LNCAP (cell line): ENCODE results near the gene MAN2A1.

Experiments
- TF ChIP-seq, protein P1 (sequence below): fragments of 450-650 bp; IDR thresholded peaks from 2 replicates; pipeline ENCODE4 v1.5.1; 2017; ENCODE audit warnings: mild to moderate bottlenecking

MAN2A1 gene

GRCh38 chr5:109668668-109669422 is 20.9 kb upstream of the MAN2A1 start:
- TF ChIP-seq, protein P1, sequence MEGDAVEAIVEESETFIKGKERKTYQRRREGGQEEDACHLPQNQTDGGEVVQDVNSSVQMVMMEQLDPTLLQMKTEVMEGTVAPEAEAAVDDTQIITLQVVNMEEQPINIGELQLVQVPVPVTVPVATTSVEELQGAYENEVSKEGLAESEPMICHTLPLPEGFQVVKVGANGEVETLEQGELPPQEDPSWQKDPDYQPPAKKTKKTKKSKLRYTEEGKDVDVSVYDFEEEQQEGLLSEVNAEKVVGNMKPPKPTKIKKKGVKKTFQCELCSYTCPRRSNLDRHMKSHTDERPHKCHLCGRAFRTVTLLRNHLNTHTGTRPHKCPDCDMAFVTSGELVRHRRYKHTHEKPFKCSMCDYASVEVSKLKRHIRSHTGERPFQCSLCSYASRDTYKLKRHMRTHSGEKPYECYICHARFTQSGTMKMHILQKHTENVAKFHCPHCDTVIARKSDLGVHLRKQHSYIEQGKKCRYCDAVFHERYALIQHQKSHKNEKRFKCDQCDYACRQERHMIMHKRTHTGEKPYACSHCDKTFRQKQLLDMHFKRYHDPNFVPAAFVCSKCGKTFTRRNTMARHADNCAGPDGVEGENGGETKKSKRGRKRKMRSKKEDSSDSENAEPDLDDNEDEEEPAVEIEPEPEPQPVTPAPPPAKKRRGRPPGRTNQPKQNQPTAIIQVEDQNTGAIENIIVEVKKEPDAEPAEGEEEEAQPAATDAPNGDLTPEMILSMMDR: no peak

DNA sequence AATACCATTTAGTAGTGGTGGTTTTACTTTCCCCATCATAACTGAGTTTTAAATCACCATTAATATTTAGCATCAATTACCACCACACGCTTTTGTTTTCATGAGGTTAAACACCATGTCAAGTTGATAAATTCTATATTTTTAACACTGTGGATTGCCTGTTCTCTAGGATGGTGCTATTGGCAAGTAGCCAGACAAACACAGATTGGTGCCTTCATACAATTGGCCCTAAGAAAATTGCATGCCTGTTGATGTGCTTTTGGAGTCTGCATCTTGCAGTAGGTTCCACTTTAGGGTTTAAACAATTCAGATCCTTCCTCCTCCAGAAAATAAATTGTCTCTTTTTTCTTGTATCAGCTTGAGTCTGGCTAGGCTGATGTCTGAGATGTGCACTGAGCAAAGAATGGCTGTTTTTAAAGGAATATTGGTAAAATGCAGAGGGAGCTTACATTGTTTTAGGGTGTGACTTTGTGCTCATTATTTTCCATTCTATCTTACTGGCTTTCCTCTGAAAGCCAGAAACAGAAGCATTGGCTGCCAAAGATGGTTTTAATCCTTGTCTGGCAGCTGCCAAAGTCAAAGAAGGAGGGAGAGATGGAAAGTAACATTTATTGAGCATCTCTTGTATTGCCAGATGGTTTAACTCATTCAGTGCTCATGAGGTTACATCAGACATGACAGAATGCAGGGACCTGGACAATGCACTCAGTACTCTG is 19.6 kb upstream of the MAN2A1 start:
- TF ChIP-seq, protein P1: no peak

- TF ChIP-seq, protein P1: no peak
These were observed 18.6 kb upstream of the MAN2A1 start for GRCh38 chr5:109671136-109671535.

- TF ChIP-seq, protein P1: no peak
These were observed 15.1 kb upstream of the MAN2A1 start for GRCh38 chr5:109674596-109674995.

- TF ChIP-seq, protein P1: no peak
These were observed 12.8 kb upstream of the MAN2A1 start for GRCh38 chr5:109676920-109677319.

- TF ChIP-seq, protein P1: no peak
These were observed 11.3 kb upstream of the MAN2A1 start for GRCh38 chr5:109678447-109678846.

- TF ChIP-seq, protein P1: no peak
These were observed 8.0 kb upstream of the MAN2A1 start for GRCh38 chr5:109681763-109682162.
